Endodermal cell (in vitro differentiated cells): ENCODE data around the gene SEMG2. TPM values are rescaled to one million over a fixed set of nuclear protein-coding genes. Genes with fewer than 3 reads are reported as not detected.

Experiments used
- DNase-seq: peaks from one replicate; pipeline ENCODE4 v3.0.0-alpha.2; 2017
- H3K27ac ChIP-seq: 2 replicates; pipeline ENCODE4 v1.5.1; 2013; ENCODE audit warnings: mild to moderate bottlenecking, low read depth, low read length, moderate library complexity
- H3K27me3 ChIP-seq: 2 replicates; pipeline ENCODE4 v1.6.1; 2013; ENCODE audit warnings: mild to moderate bottlenecking, low read length, moderate library complexity; ENCODE audit not compliant: insufficient read depth, control insufficient read depth, poor library complexity, severe bottlenecking
- H3K36me3 ChIP-seq: 2 replicates; pipeline ENCODE4 v1.7.0; 2013; ENCODE audit warnings: mild to moderate bottlenecking, low read length, moderate library complexity; ENCODE audit not compliant: control insufficient read depth, insufficient read depth
- H3K4me1 ChIP-seq: one replicate; pipeline ENCODE4 v1.7.0; 2013; ENCODE audit warnings: low read length; ENCODE audit not compliant: control insufficient read depth, insufficient read depth
- H3K4me3 ChIP-seq: 2 replicates; pipeline ENCODE4 v1.5.1; 2013; ENCODE audit warnings: mild to moderate bottlenecking, low read length, moderate library complexity
- H3K9ac ChIP-seq: 2 replicates; pipeline ENCODE4 v1.6.1; 2013; ENCODE audit warnings: mild to moderate bottlenecking, low read length, moderate library complexity; ENCODE audit not compliant: poor library complexity, severe bottlenecking; ENCODE audit errors: extremely low read depth
- H3K9me3 ChIP-seq: 2 replicates; pipeline ENCODE4 v1.6.1; 2013; ENCODE audit warnings: mild to moderate bottlenecking, low read length, moderate library complexity; ENCODE audit not compliant: control insufficient read depth
- H3K27ac Mint-ChIP-seq: 2 replicates; pipeline ENCODE4 v1.8.0; 2020; ENCODE audit warnings: mixed read lengths
- H3K27me3 Mint-ChIP-seq: 2 replicates; pipeline ENCODE4 v1.8.0; 2021; ENCODE audit warnings: mild to moderate bottlenecking, mixed read lengths; ENCODE audit not compliant: insufficient read depth
- H3K36me3 Mint-ChIP-seq: 2 replicates; pipeline ENCODE4 v1.8.0; 2020; ENCODE audit warnings: low read depth, mixed read lengths
- H3K4me1 Mint-ChIP-seq: 2 replicates; pipeline ENCODE4 v1.8.0; 2020; ENCODE audit warnings: mixed read lengths
- H3K4me3 Mint-ChIP-seq: 2 replicates; pipeline ENCODE4 v1.8.0; 2020; ENCODE audit warnings: mild to moderate bottlenecking, moderate library complexity, mixed read lengths
- H3K9me3 Mint-ChIP-seq: 2 replicates; pipeline ENCODE4 v1.8.0; 2020; ENCODE audit warnings: mild to moderate bottlenecking, mixed read lengths
- CTCF ChIP-seq: fragments of 200-600 bp; sonication (generic); conservative IDR thresholded peaks from 2 replicates; pipeline ENCODE4 v1.5.0; 2021; ENCODE audit warnings: antibody characterized with exemption, mild to moderate bottlenecking
- WGBS, 2 experiments: methylation state at CpG; one replicate each; pipeline versions ENCODE4 v1.1.5 to v1.1.7; 2013; ENCODE audit warnings: missing lambda C conversion rate in 2 of 2, mixed read lengths in 1 of 2; ENCODE audit not compliant: insufficient coverage in 1 of 2, insufficient read length in 1 of 2; 5-methylcytosine and 5-hydroxymethylcytosine counted together
- total RNA-seq, 2 donors: library from RNA; stranded (reverse); fragmentation: NEBNext Ultra II Directional in 1 of 2; extraction: Animal tissue kit (Norgen Biotek cat#: 25700) in 1 of 2; gene quantifications; 2 replicates in 1 of 2; 3 replicates in 1 of 2; pipeline ENCODE4 v1.2.1, GENCODE V29; 2021

The SEMG2 gene
- total RNA-seq, 2 donors from 2014 or later: not detected

- Histone ChIP-seq H3K4me1 (no peaks in the 10 kb centered on the region), H3K27me3 (no peaks in the 10 kb centered on the region), H3K4me3 (no peak overlapping the region), H3K9ac (no peak overlapping the region), H3K9me3 (no peaks in the 10 kb centered on the region), H3K36me3 (no peaks in the 10 kb centered on the region), H3K27ac (no peak overlapping the region)
- Mint-ChIP-seq H3K4me1 (no peaks in the 10 kb centered on the region), H3K4me3 (no peak overlapping the region), H3K36me3 (no peaks in the 10 kb centered on the region), H3K27me3 (peaks cover 13% of the 10 kb centered on the region), H3K27ac (no peak overlapping the region), H3K9me3 (no peaks in the 10 kb centered on the region)
- WGBS, 2 experiments: 92% methylated on average over 2 of the region's 3 CpGs; no CpG with 5 or more reads in 1 of the 2 experiments
- DNase-seq: no peak
- TF ChIP-seq CTCF: no peak
Observed at GRCh38 chr20:45212836-45213235, 8.3 kb upstream of the SEMG2 start.

GRCh38 chr20:45218124-45218523 is 3.0 kb upstream of the SEMG2 start:
- no peaks in the 10 kb centered on the region for H3K36me3 Mint-ChIP-seq
- WGBS, 2 experiments: 82 to 100% methylated on average over 3 to 4 of the region's 4 CpGs
- Histone ChIP-seq H3K9ac (no peak overlapping the region), H3K36me3 (no peaks in the 10 kb centered on the region), H3K4me3 (no peak overlapping the region), H3K27me3 (no peaks in the 10 kb centered on the region), H3K9me3 (no peaks in the 10 kb centered on the region), H3K4me1 (no peaks in the 10 kb centered on the region), H3K27ac (no peak overlapping the region)
- no peak for DNase-seq
- TF ChIP-seq CTCF: no peak
- H3K4me3 Mint-ChIP-seq: no peak overlapping the region
- no peak overlapping the region for H3K27ac Mint-ChIP-seq
- no peaks in the 10 kb centered on the region for H3K9me3 Mint-ChIP-seq
- peaks cover 29% of the 10 kb centered on the region for H3K27me3 Mint-ChIP-seq
- no peaks in the 10 kb centered on the region for H3K4me1 Mint-ChIP-seq

DNA sequence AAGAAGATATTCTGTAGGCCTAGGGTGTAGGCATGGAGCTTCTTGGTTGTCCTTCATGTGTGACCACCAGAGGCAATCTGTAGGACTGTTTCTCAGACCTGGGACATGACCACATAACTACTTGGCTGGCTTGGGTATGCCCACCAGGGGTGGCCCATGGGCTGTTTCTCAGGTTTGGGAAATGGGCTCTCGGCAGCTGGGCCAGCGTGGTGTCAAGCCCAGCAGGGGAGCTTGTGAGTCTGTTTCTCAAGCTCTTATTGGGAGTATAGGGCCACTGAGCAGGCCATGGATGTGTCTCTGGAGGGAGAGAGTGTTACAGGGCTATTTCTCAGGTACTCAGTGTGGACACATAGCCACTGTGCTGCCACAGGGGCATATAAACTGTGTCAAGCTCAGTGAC is 2.5 kb upstream of the SEMG2 start:
- H3K9me3 ChIP-seq: no peaks in the 10 kb centered on the region
- no peaks in the 10 kb centered on the region for H3K4me1 ChIP-seq
- H3K4me3 ChIP-seq: no peak overlapping the region
- Mint-ChIP-seq H3K27ac (no peak overlapping the region), H3K4me1 (no peaks in the 10 kb centered on the region), H3K36me3 (no peaks in the 10 kb centered on the region), H3K27me3 (peaks cover 31% of the 10 kb centered on the region), H3K9me3 (no peaks in the 10 kb centered on the region), H3K4me3 (no peak overlapping the region)
- no peaks in the 10 kb centered on the region for H3K36me3 ChIP-seq
- peaks cover 2% of the 10 kb centered on the region for H3K27me3 ChIP-seq
- WGBS, 2 experiments: 91 to 100% methylated on average over 2 of the region's 2 CpGs
- no peak overlapping the region for H3K27ac ChIP-seq
- no peak overlapping the region for H3K9ac ChIP-seq
- DNase-seq: no peak
- no peak for TF ChIP-seq CTCF
